ENCODE data around the gene TLCD3A.
A peak's percentile ranks its signal among the peaks of the same experiment; 100 is the strongest.
"Not testable (repeated sequence)": the region's sequence is repeated elsewhere in the genome, so short reads cannot be mapped to it uniquely, and the experiment has no call there.

Gene TLCD3A

DNA sequence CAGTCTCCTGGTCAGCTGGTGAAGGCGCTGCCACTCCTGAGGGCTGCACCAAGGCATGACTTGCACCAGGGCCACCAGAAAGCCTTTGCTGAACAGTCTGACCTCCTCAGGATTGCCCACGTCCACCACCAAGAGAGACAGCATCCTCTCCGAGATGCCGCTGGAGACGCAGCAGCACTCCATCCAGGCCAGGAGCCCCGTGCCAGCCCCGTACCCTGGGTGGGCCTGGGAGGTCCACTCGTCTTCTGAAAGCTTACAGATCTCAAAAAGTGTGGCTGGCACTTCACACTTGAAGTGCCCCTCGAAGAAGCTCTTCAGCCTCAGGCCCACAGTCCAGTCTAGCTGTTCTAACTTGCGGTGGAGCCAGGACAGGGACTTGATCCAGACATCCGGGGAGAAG, 13.0 kb downstream of the TLCD3A start:
- peaks cover 17% of the 10 kb centered on the region for H3K36me3 Mint-ChIP-seq (ENCODE audit: insufficient read depth)
- H3K9me3 Mint-ChIP-seq = no peaks in the 10 kb centered on the region
- H3K4me3 Mint-ChIP-seq = no peak overlapping the region
- no peaks in the 10 kb centered on the region for H3K27me3 Mint-ChIP-seq
- DNase-seq (ENCODE audit: low spot score in 2 of 2) (no peak), ATAC-seq (replicated peaks; ENCODE audit: extremely low read depth, poor library complexity, severe bottlenecking) (no peak)
- no peak overlapping the region for H3K27ac Mint-ChIP-seq (ENCODE audit: low read depth)
- H3K4me1 Mint-ChIP-seq = peaks cover 24% of the 10 kb centered on the region

DNA sequence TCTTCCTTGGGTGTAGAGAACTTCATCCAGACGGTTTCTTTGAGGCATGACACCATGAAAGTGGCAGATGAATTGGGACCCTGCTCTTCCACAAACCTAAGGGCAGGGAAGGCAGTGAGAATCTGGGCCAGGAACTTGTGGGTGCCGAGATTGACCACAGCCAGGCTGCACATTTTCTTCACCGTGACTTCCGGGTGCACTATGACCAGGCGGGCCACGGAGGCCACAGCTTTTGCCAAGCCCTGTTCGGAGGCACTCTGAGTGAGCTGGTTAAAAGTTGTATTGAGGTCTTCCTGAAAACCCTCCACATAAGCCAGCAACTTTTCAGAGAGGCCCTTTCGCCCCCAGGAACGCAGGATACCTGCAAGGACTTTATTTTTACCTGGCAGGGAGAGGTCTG, 13.8 kb downstream of the TLCD3A start:
- Mint-ChIP-seq H3K36me3 (ENCODE audit: insufficient read depth) (peaks cover 18% of the 10 kb centered on the region), H3K4me1 (peaks cover 29% of the 10 kb centered on the region), H3K27me3 (no peaks in the 10 kb centered on the region), H3K9me3 (no peaks in the 10 kb centered on the region), H3K4me3 (no peak overlapping the region), H3K27ac (ENCODE audit: low read depth) (no peak overlapping the region)
- ATAC-seq (replicated peaks; ENCODE audit: extremely low read depth, poor library complexity, severe bottlenecking) (no peak), DNase-seq (ENCODE audit: low spot score in 2 of 2) (no peak)

DNA sequence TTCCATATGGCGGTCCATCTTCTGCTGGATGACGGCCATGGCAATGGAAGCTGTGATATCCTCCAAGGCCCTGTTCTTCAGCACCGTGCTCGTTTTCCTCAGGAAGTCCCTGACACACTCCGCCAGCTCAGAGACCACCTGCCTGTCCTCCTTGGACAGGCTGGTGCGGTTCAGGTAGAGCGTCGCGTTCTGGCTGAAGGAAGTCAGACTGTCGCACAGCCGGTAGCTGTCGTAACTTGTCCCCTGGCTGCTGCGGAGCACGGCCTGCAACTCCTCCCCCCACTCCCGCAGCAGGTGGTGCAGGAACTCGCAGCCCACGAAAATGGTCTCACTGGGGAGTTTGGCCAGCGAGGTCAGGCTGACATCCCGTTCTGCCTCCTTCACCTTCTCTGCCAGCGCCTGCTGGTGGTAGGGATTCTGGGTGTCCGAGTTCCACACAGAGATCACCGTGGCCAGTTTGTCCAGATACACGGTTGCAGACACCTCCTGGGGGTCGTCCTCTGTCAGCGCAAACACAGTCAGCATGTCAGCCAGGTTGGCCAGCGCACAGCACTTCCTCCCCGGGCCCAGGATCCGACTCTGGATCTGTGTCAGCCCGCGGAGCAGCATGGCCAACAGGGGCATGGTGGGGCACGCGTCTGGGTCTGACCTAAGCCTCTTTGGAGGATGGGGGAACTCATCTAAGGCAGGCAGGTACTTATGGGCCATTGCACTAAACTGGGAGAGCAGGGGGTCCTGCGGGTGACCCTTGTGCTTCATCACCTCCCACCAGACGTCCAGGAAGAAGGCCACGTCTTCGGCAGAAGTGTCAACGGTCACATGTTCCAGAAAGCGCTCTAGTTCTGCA, 14.6 kb downstream of the TLCD3A start:
- Mint-ChIP-seq H3K36me3 (ENCODE audit: insufficient read depth) (peaks cover 23% of the 10 kb centered on the region), H3K4me3 (no peak overlapping the region), H3K9me3 (no peaks in the 10 kb centered on the region), H3K27ac (ENCODE audit: low read depth) (no peak overlapping the region), H3K4me1 (peaks cover 35% of the 10 kb centered on the region), H3K27me3 (no peaks in the 10 kb centered on the region)
- no peak for DNase-seq (ENCODE audit: low spot score in 2 of 2)
- ATAC-seq (replicated peaks; ENCODE audit: extremely low read depth, poor library complexity, severe bottlenecking) = no peak

DNA sequence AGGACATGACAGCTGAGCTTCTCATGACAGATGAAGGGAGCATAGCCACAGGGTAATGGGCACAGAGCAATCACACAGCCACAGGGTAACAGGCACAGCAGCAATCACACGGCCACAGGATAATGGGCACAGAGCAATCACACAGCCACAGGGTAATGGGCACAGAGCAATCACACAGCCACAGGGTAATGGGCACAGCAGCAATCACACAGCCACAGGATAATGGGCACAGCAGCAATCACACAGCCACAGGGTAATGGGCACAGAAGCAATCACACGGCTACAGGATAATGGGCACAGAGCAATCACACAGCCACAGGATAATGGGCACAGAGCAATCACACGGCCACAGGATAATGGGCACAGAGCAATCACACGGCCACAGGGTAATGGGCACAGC, 16.2 kb downstream of the TLCD3A start:
- H3K36me3 Mint-ChIP-seq (ENCODE audit: insufficient read depth) = peaks cover 28% of the 10 kb centered on the region
- DNase-seq (ENCODE audit: low spot score in 2 of 2); ATAC-seq (replicated peaks; ENCODE audit: extremely low read depth, poor library complexity, severe bottlenecking); H3K4me3 Mint-ChIP-seq; H3K27me3 Mint-ChIP-seq; H3K9me3 Mint-ChIP-seq: not testable (repeated sequence)
- H3K27ac Mint-ChIP-seq (ENCODE audit: low read depth) = peak overlapping the region; percentile 23
- H3K4me1 Mint-ChIP-seq = peaks cover 43% of the 10 kb centered on the region

DNA sequence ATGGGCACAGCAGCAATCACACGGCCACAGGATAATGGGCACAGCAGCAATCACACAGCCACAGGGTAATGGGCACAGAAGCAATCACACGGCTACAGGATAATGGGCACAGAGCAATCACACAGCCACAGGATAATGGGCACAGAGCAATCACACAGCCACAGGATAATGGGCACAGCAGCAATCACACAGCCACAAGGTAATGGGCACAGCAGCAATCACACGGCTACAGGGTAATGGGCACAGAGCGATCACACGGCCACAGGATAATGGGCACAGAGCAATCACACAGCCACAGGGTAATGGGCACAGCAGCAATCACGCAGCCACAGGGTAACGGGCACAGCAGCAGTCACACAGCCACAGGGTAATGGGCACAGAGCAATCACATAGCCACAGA, 17.0 kb downstream of the TLCD3A start:
- H3K36me3 Mint-ChIP-seq (ENCODE audit: insufficient read depth) = peaks cover 25% of the 10 kb centered on the region
- H3K4me1 Mint-ChIP-seq = peaks cover 43% of the 10 kb centered on the region
- H3K9me3 Mint-ChIP-seq; H3K27ac Mint-ChIP-seq (ENCODE audit: low read depth); ATAC-seq (replicated peaks; ENCODE audit: extremely low read depth, poor library complexity, severe bottlenecking); H3K27me3 Mint-ChIP-seq; DNase-seq (ENCODE audit: low spot score in 2 of 2): not testable (repeated sequence)
- H3K4me3 Mint-ChIP-seq = peak overlapping the region; percentile 26

DNA sequence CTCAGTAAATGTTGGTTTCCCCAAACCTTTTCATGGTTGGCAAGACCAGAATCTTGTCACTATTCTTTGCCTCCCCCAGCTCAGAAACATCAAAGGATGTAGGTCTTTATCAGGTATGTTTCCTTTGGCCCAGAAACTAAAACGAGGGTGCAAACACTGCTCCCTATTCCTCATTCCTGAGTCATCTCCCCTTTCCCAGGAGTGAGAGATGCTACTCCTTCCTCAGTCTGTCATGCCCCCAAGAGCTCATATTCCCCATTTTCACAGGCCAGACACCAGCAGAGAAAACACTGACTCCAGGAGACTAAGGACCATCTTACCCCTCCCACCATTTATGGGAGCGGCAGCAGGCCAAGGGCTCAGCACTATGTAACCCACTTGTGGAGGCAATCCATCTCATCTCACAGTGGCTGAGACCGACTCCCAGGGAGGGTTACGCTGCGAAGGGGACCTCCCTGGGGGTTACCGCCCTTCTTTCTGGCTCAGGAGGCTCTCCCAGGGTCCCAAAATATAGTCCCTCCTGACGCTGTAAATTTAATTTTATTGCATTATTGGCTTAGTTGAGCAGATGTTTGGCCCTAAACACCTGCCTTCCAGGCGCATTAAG, 18.1 kb downstream of the TLCD3A start:
- Mint-ChIP-seq H3K27me3 (no peaks in the 10 kb centered on the region), H3K9me3 (no peaks in the 10 kb centered on the region), H3K4me3 (peak overlapping the region; percentile 94), H3K4me1 (peaks cover 43% of the 10 kb centered on the region), H3K36me3 (ENCODE audit: insufficient read depth) (peaks cover 22% of the 10 kb centered on the region), H3K27ac (ENCODE audit: low read depth) (peak overlapping the region; percentile 5)
- ATAC-seq (replicated peaks; ENCODE audit: extremely low read depth, poor library complexity, severe bottlenecking) = no peak
- no peak for DNase-seq (ENCODE audit: low spot score in 2 of 2)

DNA sequence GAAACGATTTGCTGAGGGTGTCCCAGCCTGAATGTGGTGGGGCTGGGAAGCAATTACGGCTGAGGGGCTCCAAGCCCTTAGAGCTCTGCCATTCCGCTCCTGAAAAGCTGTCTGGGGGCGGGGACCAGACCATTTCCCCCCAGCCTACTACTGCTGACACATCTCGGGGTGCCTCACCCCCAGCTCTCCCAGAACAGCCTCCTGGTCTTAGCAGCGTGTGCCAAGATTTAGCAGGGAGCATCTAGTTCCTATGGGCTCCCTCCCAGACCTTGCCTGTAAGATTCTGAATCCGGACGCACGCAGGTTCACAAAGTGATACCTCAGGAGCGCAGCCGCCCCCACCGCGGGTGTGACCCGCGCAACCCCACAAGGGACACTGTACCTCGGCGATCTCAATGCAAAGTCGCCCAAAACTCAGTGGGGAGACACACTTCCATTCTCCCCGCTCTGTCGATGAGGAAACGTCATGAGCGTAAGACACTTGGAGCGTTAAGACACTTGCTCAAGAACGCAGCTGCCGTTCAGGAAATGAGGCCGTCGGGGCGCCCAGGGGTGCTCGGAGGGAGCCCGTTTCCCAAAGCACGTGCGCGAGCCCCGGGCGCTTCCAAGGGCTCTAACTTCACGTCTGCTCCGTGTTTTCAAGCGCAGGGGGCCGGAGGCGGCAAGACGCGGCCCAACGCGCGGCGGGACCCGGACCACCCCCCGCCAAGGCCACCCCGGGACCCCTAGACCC, 19.0 kb downstream of the TLCD3A start:
- Mint-ChIP-seq H3K9me3 (no peaks in the 10 kb centered on the region), H3K27ac (ENCODE audit: low read depth) (peak overlapping the region; percentile 94), H3K4me3 (peak overlapping the region; percentile 94), H3K27me3 (no peaks in the 10 kb centered on the region), H3K36me3 (ENCODE audit: insufficient read depth) (peaks cover 18% of the 10 kb centered on the region), H3K4me1 (peaks cover 43% of the 10 kb centered on the region)
- DNase-seq (ENCODE audit: low spot score in 2 of 2) (peak; percentile 38 to 40), ATAC-seq (replicated peaks; ENCODE audit: extremely low read depth, poor library complexity, severe bottlenecking) (peak; percentile 53)

DNA sequence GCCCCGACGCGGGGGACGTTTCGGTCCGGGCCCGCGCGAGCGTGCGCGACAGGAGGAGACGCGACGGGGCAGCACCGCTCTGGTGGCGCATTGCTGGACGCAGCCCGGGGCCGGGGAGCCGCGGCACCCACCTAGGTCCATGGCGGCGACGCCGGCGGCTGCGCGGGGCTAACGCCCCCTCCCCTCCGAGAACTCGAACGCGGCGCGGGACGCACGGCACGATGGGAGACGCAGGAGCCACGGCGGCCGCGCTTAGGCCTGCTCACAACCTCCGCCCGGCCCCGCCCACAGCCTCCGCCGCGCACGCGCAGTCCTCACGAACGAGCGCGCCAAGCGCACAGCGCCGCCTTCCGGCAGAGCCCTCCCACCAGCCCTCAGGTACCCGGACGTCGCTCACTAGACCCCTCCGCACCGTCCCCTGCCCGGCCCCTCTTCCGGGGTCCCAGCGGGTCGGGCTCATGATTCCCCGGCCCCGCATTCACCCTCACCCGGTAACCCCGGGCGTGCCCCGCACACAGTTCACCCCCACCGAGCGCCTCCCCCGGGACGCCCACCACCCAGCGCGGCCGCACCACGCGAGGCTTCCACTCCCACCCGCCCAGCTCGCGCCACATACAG, 19.7 kb downstream of the TLCD3A start, which contains the start of gene GEMIN4:
GEMIN4 (minus strand) TSS at position 263 of the 618 bp plus-strand sequence; CDS start at position 141, 122 bp downstream.
- ATAC-seq (replicated peaks; ENCODE audit: extremely low read depth, poor library complexity, severe bottlenecking) = peak; percentile 87
- no peaks in the 10 kb centered on the region for H3K27me3 Mint-ChIP-seq
- peak; percentile 95 to 100 for DNase-seq (ENCODE audit: low spot score in 2 of 2)
- H3K36me3 Mint-ChIP-seq (ENCODE audit: insufficient read depth) = peaks cover 18% of the 10 kb centered on the region
- H3K9me3 Mint-ChIP-seq = no peaks in the 10 kb centered on the region
- H3K4me3 Mint-ChIP-seq = peak within 1 kb of the TSS; percentile 94
- peak within 1 kb of the TSS; percentile 94 for H3K27ac Mint-ChIP-seq (ENCODE audit: low read depth)
- H3K4me1 Mint-ChIP-seq = peaks cover 43% of the 10 kb centered on the region

DNA sequence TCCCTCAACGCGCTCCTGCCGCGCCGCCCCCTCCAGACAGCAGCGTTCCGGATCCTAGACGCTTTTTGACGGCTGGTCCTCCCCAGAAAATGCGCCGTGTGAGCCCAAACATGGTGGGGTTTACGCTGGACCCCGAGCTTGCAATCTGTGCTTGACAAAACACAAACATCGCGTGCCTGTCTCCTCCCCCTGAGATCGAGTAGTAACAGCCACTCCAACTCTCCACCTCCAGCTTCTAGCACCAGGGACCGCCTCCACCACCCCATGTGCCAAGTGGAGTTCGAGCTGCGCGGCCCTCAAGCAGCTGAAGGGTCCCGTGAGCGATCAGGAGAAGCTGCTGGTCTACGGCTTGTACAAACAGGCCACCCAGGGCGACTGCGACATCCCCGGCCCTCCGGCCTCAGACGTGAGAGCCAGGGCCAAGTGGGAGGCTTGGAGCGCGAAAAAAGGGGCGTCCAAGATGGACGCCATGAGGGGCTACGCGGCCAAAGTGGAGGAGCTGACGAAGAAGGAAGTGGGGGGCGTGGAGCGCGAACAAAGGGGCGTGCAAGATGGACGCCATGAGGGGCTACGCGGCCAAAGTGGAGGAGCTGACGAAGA, 20.3 kb downstream of the TLCD3A start:
- ATAC-seq (replicated peaks; ENCODE audit: extremely low read depth, poor library complexity, severe bottlenecking) (peak; percentile 10), DNase-seq (ENCODE audit: low spot score in 2 of 2) (no peak)
- no peaks in the 10 kb centered on the region for H3K9me3 Mint-ChIP-seq
- peak overlapping the region; percentile 94 for H3K4me3 Mint-ChIP-seq
- H3K27ac Mint-ChIP-seq (ENCODE audit: low read depth) = peak overlapping the region; percentile 94
- H3K36me3 Mint-ChIP-seq (ENCODE audit: insufficient read depth) = peaks cover 20% of the 10 kb centered on the region
- no peaks in the 10 kb centered on the region for H3K27me3 Mint-ChIP-seq
- peaks cover 43% of the 10 kb centered on the region for H3K4me1 Mint-ChIP-seq

DNA sequence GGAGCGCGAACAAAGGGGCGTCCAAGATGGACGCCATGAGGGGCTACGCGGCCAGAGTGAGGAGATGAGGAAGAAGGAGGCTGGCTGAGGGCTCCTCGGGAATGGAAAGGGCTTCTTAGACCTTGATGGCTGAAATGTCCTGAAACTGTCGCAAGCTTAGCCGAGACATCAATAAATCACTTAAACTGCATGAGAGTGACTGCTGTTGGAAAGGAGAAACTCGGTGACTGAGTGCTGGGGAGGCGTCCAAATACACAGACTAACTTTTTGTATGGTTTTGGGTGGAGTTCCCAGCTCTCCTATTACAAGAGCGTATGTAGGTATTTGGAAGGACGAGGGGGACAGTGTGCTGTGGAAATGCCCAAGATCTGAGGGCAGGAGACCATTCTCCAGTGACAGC, 21.0 kb downstream of the TLCD3A start:
- ATAC-seq (replicated peaks; ENCODE audit: extremely low read depth, poor library complexity, severe bottlenecking) (no peak), DNase-seq (ENCODE audit: low spot score in 2 of 2) (no peak)
- Mint-ChIP-seq H3K36me3 (ENCODE audit: insufficient read depth) (peaks cover 23% of the 10 kb centered on the region), H3K4me1 (peaks cover 36% of the 10 kb centered on the region), H3K4me3 (peak overlapping the region; percentile 46), H3K27me3 (no peaks in the 10 kb centered on the region), H3K27ac (ENCODE audit: low read depth) (no peak overlapping the region), H3K9me3 (no peaks in the 10 kb centered on the region)

DNA sequence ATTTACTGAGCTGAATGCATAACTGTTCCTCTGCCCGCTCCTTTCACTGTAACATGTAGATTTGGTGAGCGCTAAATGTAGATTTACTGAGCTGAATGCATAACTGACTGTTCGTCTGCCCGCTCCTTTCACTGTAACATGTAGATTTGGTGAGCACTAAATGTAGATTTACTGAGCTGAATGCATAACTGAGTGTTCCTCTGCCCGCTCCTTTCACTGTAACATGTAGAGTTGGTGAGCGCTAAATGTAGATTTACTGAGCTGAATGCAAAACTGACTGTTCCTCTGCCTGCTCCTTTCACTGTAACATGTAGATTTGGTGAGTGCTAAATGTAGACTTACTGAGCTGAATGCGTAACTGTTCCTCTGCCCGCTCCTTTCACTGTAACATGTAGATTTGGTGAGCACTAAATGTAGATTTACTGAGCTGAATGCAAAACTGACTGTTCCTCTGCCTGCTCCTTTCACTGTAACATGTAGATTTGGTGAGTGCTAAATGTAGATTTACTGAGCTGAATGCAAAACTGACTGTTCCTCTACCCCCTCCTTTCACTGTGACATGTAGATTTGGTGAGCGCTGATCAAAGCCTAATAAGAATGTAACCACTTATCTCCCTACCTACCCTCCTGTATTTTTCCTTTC, 23.0 kb downstream of the TLCD3A start:
- not testable (repeated sequence) for H3K27me3 Mint-ChIP-seq; ATAC-seq (replicated peaks; ENCODE audit: extremely low read depth, poor library complexity, severe bottlenecking); DNase-seq (ENCODE audit: low spot score in 2 of 2); H3K4me3 Mint-ChIP-seq; H3K27ac Mint-ChIP-seq (ENCODE audit: low read depth); H3K9me3 Mint-ChIP-seq
- Mint-ChIP-seq H3K36me3 (ENCODE audit: insufficient read depth) (peaks cover 34% of the 10 kb centered on the region), H3K4me1 (peaks cover 21% of the 10 kb centered on the region)
